IMR-90 (cell line): ENCODE results near the gene NUB1.

Source experiments
- BHLHE40 ChIP-seq: fragments of 150-350 bp; IDR thresholded peaks from 2 replicates; pipeline ENCODE4 v1.6.1; 2016; ENCODE audit warnings: mild to moderate bottlenecking, low read depth, low read length
- CHD1 ChIP-seq: IDR thresholded peaks from 2 replicates; pipeline ENCODE4 v1.6.1; 2012; ENCODE audit warnings: low read depth, low read length, improper control_type of control experiment
- MAFK ChIP-seq: IDR thresholded peaks from 2 replicates; pipeline ENCODE4 v1.6.1; 2012; ENCODE audit warnings: low read depth, low read length, improper control_type of control experiment
- MXI1 ChIP-seq: IDR thresholded peaks from 2 replicates; pipeline ENCODE4 v1.6.1; 2012; ENCODE audit warnings: low read depth, mild to moderate bottlenecking, low read length, moderate library complexity, borderline replicate concordance
- POLR2A ChIP-seq: IDR thresholded peaks from 2 replicates; pipeline ENCODE4 v1.6.1; 2012; ENCODE audit warnings: mild to moderate bottlenecking, low read depth, low read length
- RAD21 ChIP-seq: IDR thresholded peaks from 2 replicates; pipeline ENCODE4 v1.6.1; 2012; ENCODE audit warnings: low read length, improper control_type of control experiment
- RCOR1 ChIP-seq: IDR thresholded peaks from 2 replicates; pipeline ENCODE4 v1.6.1; 2012; ENCODE audit warnings: mild to moderate bottlenecking, low read length, improper control_type of control experiment; ENCODE audit not compliant: insufficient replicate concordance
- SMC3 ChIP-seq: fragments of 150-350 bp; IDR thresholded peaks from 2 replicates; pipeline ENCODE4 v1.6.1; 2016; ENCODE audit warnings: low read depth, mild to moderate bottlenecking, antibody characterized with exemption, low read length, moderate library complexity
- USF2 ChIP-seq: fragments of 150-350 bp; IDR thresholded peaks from 2 replicates; pipeline ENCODE4 v1.6.1; 2017; ENCODE audit warnings: mild to moderate bottlenecking, antibody characterized with exemption, low read length, low read depth
- TF ChIP-seq, protein P1 (sequence below): conservative IDR thresholded peaks from 2 replicates; pipeline ENCODE4 v1.5.1; 2012; ENCODE audit warnings: mild to moderate bottlenecking, low read depth, low read length, improper control_type of control experiment

DNA sequence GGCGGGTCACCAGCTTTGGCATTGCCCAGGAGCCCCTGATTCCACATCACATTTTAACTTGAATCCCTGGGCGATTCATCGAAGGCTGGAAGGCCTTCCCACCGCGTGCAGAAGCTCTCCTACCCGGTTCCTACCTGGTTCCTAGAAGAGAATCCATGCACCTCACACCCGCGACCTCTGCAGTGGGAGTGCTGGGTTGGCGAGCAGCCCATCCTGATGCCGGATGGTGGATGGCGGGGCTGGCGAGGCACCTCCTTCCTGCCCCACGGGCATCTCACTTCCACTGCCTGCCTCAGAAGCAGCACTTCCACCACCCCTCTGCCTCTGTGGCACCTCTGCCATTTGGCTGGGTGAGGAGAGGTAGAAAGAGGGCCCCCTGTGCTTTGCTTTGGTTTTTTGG lies 32.0 kb downstream of the NUB1 start:
- TF ChIP-seq POLR2A (no peak), SMC3 (no peak), USF2 (no peak), BHLHE40 (no peak), RCOR1 (no peak), MAFK (no peak), MXI1 (no peak), CHD1 (no peak), RAD21 (no peak)
- TF ChIP-seq, protein P1, sequence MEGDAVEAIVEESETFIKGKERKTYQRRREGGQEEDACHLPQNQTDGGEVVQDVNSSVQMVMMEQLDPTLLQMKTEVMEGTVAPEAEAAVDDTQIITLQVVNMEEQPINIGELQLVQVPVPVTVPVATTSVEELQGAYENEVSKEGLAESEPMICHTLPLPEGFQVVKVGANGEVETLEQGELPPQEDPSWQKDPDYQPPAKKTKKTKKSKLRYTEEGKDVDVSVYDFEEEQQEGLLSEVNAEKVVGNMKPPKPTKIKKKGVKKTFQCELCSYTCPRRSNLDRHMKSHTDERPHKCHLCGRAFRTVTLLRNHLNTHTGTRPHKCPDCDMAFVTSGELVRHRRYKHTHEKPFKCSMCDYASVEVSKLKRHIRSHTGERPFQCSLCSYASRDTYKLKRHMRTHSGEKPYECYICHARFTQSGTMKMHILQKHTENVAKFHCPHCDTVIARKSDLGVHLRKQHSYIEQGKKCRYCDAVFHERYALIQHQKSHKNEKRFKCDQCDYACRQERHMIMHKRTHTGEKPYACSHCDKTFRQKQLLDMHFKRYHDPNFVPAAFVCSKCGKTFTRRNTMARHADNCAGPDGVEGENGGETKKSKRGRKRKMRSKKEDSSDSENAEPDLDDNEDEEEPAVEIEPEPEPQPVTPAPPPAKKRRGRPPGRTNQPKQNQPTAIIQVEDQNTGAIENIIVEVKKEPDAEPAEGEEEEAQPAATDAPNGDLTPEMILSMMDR: no peak
